Gastroesophageal sphincter (tissue), 3 donors: ENCODE measurements around the gene ZFYVE28.

ENCODE experiments used
- EP300 ChIP-seq: sonication (generic); formaldehyde crosslinking; IDR thresholded peaks from one replicate; pipeline ENCODE4 v1.6.1; 2017; ENCODE audit warnings: antibody characterized with exemption, mild to moderate bottlenecking
- POLR2A ChIP-seq, 2 donors: fragments of 450-650 bp; IDR thresholded peaks; one replicate each; pipeline ENCODE4 v1.6.1; 2017; ENCODE audit warnings: antibody characterized with exemption in 2 of 2, mild to moderate bottlenecking in 2 of 2, moderate library complexity in 1 of 2
- POLR2AphosphoS5 ChIP-seq: sonication (generic); formaldehyde crosslinking; IDR thresholded peaks from one replicate; pipeline ENCODE4 v1.6.1; 2017; ENCODE audit warnings: antibody characterized with exemption
- TF ChIP-seq, protein P1 (sequence below), 4 experiments: fragments of 200-600 bp in 2 of 4; fragments of 450-650 bp in 2 of 4; sonication (generic) in 1 of 4; IDR thresholded peaks; one replicate each; pipeline ENCODE4 v1.5.1; 2017 to 2019; ENCODE audit warnings: antibody characterized with exemption in 4 of 4, mild to moderate bottlenecking in 2 of 4, moderate library complexity in 2 of 4

DNA sequence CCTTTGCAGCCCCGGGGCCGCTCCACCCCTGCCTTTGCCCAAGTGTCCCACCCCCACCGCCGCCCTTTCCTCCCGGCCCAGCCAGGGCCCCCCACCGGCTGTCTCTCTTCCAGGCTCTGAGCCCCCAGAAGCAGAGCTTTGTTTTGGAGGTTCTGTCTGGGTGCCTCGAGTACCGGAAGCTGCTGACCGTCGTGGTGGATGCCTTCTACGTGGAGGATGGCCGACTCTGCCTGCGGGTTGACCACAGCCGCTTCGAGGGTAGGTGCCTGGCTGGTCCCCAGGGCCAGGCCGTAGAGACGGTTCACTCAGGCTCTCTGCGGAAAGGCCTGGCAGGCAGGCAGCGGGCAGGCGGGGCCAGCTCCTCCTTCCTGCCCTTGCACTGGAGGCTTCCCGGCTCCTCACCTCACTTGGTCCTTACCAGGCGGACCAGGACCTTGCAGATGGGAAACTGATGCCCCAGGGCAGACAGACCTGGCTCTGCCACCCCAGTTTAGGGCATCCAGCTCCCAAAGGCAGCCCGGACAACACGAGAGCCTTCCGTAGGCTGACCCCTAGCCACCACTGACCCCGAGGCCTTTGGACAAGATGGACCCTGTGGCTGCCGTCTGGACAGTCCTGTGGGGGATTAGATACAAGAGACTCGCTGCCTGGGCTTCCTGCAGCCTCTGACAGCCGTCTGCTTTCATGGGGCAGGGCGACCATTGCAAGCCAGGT, 18.5 kb upstream of the ZFYVE28 start:
- no peak for TF ChIP-seq POLR2A (IDR thresholded peaks at IDR 0.05)
- no peak for TF ChIP-seq POLR2AphosphoS5
- no peak for TF ChIP-seq EP300
- TF ChIP-seq, protein P1, sequence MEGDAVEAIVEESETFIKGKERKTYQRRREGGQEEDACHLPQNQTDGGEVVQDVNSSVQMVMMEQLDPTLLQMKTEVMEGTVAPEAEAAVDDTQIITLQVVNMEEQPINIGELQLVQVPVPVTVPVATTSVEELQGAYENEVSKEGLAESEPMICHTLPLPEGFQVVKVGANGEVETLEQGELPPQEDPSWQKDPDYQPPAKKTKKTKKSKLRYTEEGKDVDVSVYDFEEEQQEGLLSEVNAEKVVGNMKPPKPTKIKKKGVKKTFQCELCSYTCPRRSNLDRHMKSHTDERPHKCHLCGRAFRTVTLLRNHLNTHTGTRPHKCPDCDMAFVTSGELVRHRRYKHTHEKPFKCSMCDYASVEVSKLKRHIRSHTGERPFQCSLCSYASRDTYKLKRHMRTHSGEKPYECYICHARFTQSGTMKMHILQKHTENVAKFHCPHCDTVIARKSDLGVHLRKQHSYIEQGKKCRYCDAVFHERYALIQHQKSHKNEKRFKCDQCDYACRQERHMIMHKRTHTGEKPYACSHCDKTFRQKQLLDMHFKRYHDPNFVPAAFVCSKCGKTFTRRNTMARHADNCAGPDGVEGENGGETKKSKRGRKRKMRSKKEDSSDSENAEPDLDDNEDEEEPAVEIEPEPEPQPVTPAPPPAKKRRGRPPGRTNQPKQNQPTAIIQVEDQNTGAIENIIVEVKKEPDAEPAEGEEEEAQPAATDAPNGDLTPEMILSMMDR (IDR thresholded peaks at IDR 0.05): no peak
